Hematopoietic multipotent progenitor cell treated with erythropoietin and hydrocortisone succinate and interleukin-3 and kit ligand, for 8 days (in vitro differentiated cells): ENCODE measurements around the gene VASP.

ENCODE experiments used
- DNase-seq: peaks from one replicate; pipeline ENCODE4 v3.0.0-alpha.2; 2015

VASP gene

DNA sequence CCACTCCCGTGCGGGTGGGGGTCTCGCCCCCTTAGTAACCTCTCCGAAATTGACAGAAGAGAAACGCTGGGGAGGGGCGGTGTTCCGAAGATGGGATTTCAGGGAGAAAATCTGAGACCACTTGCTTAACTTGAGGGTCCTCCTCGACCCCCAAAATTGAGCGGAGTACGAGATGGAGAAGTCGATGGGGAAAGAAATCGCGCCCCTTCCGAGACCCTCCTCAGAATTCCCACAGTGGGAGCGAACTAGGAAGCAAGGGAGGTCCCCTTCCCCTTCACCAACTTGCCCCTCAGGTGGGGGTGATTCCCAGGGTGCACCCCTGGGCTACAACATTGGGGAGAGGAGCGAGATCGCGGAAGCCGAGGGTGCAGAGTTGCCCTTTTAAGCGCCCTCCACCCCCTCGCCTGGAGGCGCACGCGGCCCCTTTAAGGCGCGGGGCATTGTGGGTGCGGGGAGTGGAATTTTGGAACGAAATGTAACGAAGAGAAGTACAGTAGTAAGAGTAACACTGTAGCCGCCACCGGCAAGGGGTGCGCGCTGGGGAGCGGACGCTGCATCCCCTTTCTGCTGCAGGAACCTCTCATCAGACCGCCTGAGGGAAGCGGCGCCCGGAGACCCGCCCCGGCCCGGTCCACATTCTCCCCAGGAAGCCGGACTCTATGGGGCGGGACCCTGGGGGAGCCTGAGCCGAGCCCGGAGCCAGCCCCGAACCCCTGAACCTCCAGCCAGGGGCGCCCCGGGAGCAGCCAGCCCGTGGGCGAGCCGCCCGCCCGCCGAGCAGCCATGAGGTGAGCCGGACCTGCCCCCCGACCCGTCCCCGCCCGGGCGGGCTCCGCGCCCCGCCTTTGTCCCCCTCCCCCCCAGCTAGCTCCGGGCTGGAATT, at the start of gene VASP:
Gene VASP, plus strand, starts transcription at position 491 of the 883 bp plus-strand sequence. Its CDS starts 293 bp downstream, at position 784.
- peak; percentile 92 for DNase-seq

DNA sequence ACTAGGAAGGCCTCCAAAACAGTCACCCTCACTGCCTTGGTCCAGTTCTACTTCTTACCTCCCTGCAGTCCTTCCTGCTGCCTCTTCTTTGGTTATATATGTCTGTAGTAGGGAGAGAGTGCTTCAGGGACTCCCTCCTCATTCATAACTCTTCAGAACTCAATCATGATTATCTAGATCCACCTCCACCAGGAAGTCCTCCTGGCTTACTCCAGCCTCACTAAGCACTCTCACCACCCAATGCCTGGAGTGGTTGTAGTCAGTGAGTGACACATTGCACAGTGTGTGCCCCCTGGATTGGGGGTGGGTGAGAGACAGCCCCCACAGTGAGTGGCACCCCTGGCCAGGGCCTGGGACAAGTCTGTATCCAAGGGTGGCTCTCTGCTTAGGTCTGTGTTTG, 49.5 kb upstream of the VASP start:
- no peak for DNase-seq

DNA sequence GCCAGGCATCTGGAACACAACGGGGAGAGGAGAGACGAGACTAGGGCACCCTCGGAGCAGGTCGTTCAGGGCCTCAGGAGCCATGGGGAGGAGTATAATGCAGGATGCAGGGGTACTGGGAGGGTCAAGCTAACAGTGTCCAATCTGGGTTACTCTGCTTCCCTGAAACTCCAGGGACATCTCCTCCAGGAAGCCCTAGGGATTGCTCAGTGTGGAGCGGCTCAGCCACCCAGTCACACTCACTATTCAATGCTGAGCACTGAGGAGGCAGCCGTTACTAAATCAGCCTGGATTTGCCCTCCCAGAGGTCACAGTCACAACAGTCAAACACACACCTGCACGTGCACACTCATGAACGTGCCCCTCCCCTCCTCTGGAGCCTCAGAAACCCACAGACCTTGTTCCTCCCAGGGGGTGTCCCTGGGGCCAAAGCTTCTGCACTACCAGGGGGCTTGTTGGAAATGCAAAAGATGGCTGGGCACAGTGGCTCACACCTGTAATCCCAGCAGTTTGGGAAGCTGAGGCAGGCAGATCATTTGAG, 46.4 kb upstream of the VASP start:
- DNase-seq: no peak

DNA sequence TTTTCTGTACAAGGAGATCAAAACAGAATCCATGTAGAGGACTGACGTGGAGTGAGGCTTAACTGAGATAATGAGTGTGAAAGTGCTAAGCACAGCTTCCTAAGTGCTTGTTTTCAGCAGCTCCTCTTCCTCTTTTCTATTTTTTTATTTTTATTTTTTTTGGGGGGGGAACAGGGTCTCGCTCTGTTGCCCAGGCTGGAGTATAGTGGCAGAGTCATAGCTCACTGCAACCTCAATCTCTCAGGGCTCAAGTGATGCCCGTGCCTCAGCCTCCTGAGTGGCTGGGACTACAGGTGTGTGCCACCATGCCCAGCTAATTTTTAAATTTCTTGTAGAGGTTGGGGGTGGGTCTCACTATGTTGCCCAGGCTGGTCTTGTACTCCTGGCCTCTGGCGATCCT, 45.1 kb upstream of the VASP start:
- no peak for DNase-seq

DNA sequence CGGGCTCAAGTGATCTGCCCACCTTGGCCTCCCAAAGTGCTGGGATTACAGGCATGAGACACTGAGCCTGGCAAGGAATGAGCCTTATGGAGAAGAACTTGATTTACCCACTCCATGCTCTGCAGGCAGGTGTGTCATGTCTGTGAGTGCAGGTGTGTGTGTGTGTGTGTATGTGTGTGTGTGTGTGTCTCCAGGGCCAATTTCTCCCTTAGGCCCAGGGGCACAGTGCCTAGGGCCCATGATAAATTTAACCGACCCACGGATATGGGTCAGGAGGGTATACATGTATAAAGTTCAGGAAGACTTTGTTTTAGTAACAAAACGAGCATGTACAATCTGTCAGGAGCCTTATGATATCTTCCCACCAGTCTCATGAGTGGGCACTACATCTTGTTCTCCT, 44.0 kb upstream of the VASP start:
- no peak for DNase-seq

DNA sequence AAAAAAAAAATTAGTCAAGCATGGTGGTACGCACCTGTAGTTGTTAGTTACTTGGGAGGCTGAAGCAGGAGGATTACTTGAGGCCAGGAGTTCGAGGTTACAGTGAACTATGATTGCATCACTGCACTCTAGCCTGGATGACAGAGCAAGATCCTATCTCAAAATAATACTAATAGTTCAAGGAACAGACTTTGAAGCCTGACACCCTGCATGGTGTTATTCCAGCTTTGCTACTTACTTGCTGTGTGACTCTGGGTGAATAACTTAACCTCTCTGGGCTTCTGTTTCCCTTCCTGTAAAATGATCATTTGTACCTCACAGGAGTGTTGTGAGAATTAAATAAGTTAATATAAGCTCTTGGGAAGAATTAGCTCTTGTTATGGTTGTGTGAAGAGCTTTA, 43.0 kb upstream of the VASP start:
- DNase-seq: no peak

DNA sequence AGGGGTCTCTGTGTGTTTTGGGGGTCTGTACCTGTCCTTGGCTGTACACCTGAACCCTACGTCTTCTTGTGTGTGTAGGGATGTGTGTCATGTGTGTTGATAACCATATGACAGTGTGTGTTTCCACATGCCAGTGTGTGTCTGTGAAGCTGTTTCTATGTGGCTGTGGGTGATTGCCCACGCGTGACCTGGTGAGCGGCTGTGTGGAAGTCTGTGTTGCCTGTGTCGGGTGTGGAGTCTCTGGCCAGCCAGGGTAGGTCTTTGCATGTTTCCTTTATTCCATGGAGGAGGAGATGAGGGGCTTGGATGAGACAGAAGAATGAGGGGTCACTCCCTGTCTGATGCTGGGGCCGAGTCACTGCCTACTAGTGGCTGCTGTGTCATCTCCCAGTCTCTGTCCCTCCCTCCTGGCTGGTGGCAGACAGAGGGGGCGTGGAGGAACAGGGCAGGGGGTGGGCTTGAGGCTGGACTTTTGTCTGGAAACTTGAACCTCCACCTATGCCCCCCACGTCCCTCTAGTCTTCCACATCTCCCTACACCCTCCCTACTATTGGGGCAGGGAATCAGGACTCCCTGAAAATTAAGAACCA, 42.3 kb upstream of the VASP start:
- DNase-seq: no peak

DNA sequence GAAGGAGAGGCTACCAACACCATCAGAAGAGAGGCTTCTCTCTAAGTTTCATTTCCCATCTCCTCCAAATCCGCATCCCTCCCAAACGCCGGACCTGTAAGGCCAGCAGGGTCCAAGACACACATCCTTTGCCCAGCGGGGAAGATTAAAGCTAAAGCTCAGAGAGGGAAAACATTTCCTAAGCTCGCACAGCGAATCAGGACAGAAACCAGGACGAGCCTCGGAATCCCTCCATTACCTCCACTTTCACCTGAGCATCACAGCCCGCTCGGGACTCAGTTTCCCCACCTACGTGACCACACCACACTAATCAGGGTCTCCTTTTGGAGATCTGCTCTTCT, 40.2 kb upstream of the VASP start:
- DNase-seq: no peak

DNA sequence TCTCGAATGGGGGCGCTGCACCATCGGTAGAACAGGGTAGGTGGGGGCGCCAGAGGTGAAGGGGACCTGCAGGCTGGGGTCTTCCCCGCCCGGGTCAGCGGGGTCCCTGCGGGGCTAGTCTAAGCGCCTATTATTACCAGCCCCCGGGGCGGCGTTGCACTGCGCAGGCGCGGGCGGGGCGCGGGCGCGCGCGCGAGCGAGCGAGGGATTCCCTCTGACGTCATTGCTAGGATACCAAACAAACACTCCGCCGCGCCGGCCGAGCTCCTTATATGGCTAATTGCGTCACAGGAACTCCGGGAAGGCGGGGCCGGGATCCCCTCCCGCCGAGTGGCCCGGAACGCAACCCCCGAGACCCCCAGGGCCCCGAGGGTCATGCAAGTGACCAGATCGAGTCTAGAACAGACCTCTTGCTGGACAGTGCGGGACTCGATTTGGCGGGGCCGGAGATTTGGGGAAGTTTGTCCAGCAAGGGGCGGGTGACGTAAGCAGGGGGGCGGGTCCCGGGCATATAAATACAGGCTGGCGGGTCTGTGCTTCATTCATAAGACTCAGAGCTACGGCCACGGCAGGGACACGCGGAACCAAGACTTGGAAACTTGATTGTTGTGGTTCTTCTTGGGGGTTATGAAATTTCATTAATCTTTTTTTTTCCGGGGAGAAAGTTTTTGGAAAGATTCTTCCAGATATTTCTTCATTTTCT, 39.7 kb upstream of the VASP start, which contains the start of gene FOSB:
Gene FOSB, plus strand, starts transcription at position 541 of the 703 bp plus-strand sequence. CDS start 591 bp downstream, outside the sequence.
- DNase-seq: peak; percentile 93

DNA sequence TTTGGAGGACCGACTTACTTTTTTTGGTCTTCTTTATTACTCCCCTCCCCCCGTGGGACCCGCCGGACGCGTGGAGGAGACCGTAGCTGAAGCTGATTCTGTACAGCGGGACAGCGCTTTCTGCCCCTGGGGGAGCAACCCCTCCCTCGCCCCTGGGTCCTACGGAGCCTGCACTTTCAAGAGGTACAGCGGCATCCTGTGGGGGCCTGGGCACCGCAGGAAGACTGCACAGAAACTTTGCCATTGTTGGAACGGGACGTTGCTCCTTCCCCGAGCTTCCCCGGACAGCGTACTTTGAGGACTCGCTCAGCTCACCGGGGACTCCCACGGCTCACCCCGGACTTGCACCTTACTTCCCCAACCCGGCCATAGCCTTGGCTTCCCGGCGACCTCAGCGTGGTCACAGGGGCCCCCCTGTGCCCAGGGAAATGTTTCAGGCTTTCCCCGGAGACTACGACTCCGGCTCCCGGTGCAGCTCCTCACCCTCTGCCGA, 39.1 kb upstream of the VASP start:
- DNase-seq: no peak

DNA sequence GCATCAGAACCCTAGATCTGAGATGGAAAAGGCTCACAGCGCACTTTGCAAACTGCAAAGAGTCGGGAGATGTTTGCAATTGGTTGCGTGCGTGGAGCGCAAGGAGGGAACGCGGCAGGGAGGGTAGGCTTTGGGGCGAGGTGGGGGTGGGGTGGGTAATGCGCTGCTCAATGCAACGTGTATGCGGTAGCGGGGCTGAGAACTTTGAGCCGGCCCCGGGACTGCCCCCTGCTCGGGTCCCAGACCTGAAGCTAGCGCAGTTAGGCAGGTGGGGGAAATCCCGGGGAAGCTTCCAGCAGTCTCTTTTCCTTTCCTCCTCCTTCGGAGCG, 38.5 kb upstream of the VASP start:
- no peak for DNase-seq

DNA sequence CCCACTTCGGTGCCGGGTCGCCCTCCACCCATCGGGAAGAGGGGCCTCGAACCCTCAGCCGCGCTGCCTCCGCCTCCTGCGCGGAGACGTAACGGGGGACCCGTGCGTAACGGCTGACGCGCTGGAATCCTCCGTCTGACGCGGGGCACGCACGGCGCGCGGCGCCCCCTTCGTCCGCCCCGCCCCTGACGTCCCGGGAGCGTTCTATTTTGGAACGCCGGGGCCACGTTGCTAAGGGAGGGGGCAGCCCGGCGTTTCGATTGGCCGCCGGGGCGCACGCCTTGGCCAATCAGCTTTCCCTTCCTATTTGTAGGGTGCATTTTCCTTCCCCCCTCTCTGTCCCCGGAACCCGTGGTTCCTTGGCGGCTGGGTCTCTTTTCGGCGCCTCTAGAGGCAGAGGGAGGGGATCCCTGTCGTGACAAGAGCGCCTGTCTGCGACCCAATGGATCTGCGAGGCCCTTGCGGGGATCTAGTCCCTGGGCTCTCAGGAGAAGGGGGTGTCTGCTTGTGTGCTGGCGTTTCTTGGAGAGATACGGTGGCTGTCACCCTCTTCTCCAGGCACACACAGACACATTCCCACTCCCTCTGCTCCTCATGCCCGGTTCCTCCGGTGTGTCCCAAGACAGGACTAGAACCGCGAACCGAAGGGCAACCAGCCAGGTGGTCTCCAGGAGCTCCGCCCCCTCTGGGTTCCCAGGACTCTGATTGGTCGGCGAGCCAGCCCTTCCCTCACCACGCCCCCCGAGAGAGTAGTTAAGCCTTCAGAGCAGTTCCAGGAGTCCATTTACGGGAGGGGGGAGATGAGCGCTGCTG, 37.9 kb upstream of the VASP start:
- DNase-seq: peak; percentile 94

DNA sequence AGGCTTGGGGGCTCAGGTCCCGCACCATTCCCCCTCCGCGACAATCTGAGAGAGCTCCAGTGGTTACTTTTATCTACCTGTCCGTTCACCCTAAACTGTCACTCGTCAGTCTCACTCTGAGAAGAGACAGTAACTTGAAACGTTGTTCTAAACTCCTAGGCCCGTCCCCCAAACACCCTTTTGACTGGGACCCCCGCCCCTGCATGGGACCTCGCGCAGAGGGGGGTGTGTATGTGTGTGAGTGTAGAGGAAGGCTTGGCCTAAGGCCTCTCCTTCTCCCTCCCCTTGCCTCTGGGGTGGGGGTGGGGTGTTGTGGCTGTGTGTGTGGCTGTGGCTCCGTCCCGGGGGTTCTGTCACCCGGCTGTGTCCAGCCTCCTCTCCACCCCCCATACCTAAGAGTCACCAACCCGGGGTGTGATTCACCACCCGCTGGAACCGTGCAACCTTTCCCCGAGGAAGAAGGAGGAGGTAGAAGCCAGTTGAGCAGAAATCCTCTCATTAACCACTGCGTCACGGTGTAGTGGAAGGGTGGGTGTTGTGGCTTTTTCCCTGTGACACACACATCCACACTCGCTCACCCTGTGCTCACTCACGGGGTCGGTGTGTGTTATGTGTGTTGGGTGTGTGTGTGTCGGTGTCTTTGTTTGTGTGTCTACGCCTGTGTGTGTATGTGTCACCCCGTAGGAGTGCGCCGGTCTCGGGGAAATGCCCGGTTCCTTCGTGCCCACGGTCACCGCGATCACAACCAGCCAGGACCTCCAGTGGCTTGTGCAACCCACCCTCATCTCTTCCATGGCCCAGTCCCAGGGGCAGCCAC, 37.1 kb upstream of the VASP start:
- DNase-seq: no peak

DNA sequence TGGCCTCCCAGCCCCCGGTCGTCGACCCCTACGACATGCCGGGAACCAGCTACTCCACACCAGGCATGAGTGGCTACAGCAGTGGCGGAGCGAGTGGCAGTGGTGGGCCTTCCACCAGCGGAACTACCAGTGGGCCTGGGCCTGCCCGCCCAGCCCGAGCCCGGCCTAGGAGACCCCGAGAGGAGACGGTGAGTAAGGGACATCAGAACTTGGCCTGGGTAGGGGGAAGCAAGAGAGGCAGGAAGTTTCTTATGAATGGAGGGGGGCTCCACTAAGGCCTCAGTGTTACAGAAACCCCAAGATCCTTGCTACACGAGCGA, 36.6 kb upstream of the VASP start:
- DNase-seq: no peak

DNA sequence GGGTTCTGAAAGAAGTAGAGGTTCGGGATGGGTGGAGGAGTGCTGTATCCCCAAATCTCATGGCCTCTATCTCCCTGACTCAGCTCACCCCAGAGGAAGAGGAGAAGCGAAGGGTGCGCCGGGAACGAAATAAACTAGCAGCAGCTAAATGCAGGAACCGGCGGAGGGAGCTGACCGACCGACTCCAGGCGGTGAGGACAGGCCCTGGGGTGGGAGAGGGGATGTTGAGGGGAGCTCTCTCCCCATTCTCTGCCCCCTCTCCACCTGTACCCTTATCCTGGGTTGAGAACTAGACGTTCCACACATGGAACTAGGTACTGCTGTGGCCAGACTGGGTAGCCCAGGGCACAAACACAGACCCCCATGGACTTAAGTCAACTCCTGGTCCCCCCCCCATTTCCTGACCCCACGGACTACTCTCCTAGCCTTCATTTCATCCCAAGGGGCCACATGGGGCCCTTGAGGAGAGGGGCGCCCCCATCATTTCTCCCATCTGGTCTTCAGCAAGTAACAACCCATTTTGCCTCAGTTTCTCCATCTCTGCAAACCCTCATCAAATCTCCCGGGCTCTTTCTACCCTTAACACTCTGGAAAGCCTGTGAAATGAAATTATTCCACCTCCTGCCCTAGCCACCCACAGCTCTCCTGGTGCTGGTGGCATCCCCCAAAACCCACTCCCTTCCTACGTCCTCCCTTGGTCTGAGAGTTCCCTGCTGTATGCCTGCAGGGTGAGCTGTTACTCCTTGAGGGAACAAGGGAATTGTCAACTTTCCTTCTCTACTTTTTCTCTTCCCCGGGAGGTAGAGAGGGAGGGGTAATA, 36.0 kb upstream of the VASP start:
- DNase-seq: no peak

DNA sequence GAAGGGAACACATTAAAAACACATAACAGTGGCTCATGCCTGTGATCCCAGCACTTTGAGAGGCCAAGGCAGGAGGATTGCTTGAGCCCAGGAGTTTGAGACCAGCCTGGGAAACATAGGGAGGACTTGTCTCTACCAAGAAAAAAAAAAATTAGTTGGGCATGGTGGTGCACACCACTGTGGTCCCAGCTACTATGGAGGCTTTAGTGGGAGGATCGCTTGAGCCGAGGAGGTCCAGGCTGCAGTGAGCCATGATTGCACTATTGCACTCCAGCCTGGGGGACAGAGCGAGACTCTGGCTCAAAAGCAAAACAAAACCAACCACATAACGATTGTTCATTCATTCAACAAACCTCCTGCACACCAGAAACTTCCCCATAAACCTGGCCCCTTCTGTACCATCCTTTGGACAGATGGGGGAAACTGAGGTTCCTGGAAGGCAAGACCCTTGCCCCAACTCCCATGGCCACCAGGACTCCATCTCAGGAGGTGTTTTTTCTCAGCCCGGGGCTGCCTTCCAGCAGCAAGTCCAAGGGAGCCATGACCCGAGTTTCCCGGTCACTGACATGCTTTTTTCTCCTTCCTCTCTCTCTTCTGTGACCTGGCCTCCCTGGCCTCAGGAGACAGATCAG, 35.2 kb upstream of the VASP start:
- no peak for DNase-seq

DNA sequence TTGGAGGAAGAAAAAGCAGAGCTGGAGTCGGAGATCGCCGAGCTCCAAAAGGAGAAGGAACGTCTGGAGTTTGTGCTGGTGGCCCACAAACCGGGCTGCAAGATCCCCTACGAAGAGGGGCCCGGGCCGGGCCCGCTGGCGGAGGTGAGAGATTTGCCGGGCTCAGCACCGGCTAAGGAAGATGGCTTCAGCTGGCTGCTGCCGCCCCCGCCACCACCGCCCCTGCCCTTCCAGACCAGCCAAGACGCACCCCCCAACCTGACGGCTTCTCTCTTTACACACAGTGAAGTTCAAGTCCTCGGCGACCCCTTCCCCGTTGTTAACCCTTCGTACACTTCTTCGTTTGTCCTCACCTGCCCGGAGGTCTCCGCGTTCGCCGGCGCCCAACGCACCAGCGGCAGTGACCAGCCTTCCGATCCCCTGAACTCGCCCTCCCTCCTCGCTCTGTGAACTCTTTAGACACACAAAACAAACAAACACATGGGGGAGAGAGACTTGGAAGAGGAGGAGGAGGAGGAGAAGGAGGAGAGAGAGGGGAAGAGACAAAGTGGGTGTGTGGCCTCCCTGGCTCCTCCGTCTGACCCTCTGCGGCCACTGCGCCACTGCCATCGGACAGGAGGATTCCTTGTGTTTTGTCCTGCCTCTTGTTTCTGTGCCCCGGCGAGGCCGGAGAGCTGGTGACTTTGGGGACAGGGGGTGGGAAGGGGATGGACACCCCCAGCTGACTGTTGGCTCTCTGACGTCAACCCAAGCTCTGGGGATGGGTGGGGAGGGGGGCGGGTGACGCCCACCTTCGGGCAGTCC, 34.5 kb upstream of the VASP start:
- DNase-seq: no peak

DNA sequence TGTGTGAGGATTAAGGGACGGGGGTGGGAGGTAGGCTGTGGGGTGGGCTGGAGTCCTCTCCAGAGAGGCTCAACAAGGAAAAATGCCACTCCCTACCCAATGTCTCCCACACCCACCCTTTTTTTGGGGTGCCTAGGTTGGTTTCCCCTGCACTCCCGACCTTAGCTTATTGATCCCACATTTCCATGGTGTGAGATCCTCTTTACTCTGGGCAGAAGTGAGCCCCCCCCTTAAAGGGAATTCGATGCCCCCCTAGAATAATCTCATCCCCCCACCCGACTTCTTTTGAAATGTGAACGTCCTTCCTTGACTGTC, 34.0 kb upstream of the VASP start:
- no peak for DNase-seq

DNA sequence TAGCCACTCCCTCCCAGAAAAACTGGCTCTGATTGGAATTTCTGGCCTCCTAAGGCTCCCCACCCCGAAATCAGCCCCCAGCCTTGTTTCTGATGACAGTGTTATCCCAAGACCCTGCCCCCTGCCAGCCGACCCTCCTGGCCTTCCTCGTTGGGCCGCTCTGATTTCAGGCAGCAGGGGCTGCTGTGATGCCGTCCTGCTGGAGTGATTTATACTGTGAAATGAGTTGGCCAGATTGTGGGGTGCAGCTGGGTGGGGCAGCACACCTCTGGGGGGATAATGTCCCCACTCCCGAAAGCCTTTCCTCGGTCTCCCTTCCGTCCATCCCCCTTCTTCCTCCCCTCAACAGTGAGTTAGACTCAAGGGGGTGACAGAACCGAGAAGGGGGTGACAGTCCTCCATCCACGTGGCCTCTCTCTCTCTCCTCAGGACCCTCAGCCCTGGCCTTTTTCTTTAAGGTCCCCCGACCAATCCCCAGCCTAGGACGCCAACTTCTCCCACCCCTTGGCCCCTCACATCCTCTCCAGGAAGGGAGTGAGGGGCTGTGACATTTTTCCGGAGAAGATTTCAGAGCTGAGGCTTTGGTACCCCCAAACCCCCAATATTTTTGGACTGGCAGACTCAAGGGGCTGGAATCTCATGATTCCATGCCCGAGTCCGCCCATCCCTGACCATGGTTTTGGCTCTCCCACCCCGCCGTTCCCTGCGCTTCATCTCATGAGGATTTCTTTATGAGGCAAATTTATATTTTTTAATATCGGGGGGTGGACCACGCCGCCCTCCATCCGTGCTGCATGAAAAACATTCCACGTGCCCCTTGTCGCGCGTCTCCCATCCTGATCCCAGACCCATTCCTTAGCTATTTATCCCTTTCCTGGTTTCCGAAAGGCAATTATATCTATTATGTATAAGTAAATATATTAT, 33.3 kb upstream of the VASP start:
- DNase-seq: no peak
